Osteocyte (in vitro differentiated cells): ENCODE data around the gene AVPR2. TPM values are rescaled to one million over a fixed set of nuclear protein-coding genes. Genes with fewer than 3 reads are reported as not detected.

Source experiments
- DNase-seq: peaks from one replicate; pipeline ENCODE4 v3.0.0; 2021; ENCODE audit warnings: mixed read lengths; ENCODE audit not compliant: unreplicated experiment; ENCODE audit errors: extremely low spot score
- H3K27ac Mint-ChIP-seq: one replicate; pipeline ENCODE4 v1.8.0; 2021; ENCODE audit warnings: mild to moderate bottlenecking, mixed read lengths; ENCODE audit not compliant: unreplicated experiment
- H3K27me3 Mint-ChIP-seq: one replicate; pipeline ENCODE4 v1.8.0; 2021; ENCODE audit warnings: mixed read lengths; ENCODE audit not compliant: unreplicated experiment
- H3K36me3 Mint-ChIP-seq: one replicate; pipeline ENCODE4 v1.8.0; 2021; ENCODE audit warnings: mixed read lengths; ENCODE audit not compliant: unreplicated experiment
- H3K4me1 Mint-ChIP-seq: one replicate; pipeline ENCODE4 v1.8.0; 2021; ENCODE audit warnings: mixed read lengths; ENCODE audit not compliant: unreplicated experiment
- H3K4me3 Mint-ChIP-seq: one replicate; pipeline ENCODE4 v1.8.0; 2021; ENCODE audit warnings: mild to moderate bottlenecking, moderate library complexity, mixed read lengths; ENCODE audit not compliant: unreplicated experiment
- H3K9me3 Mint-ChIP-seq: one replicate; pipeline ENCODE4 v1.8.0; 2021; ENCODE audit warnings: mixed read lengths; ENCODE audit not compliant: unreplicated experiment
- CTCF ChIP-seq: fragments of 200-600 bp; sonication (generic); IDR thresholded peaks from 2 replicates; pipeline ENCODE4 v1.5.0; 2021; ENCODE audit warnings: antibody characterized with exemption, mild to moderate bottlenecking, moderate library complexity
- total RNA-seq: library from RNA; stranded (reverse); gene quantifications from 2 replicates; pipeline ENCODE4 v1.2.1, GENCODE V29; 2021

AVPR2 gene
- total RNA-seq, 1 donor from 2014 or later: not detected

- Mint-ChIP-seq H3K27ac (no peak overlapping the region), H3K4me1 (peaks cover 16% of the 10 kb centered on the region), H3K27me3 (no peaks in the 10 kb centered on the region), H3K36me3 (no peaks in the 10 kb centered on the region), H3K9me3 (peaks cover 1% of the 10 kb centered on the region), H3K4me3 (no peak overlapping the region)
- DNase-seq: no peak
- no peak for TF ChIP-seq CTCF
These were observed 24.6 kb upstream of the AVPR2 start for GRCh38 chrX:153879741-153880439.

- H3K27me3 Mint-ChIP-seq: no peaks in the 10 kb centered on the region
- H3K27ac Mint-ChIP-seq: no peak overlapping the region
- no peak for DNase-seq
- H3K4me1 Mint-ChIP-seq: peaks cover 18% of the 10 kb centered on the region
- no peaks in the 10 kb centered on the region for H3K9me3 Mint-ChIP-seq
- no peak for TF ChIP-seq CTCF
- H3K4me3 Mint-ChIP-seq: no peak overlapping the region
- no peaks in the 10 kb centered on the region for H3K36me3 Mint-ChIP-seq
These were observed 24.0 kb upstream of the AVPR2 start for GRCh38 chrX:153880440-153880815.

GRCh38 chrX:153881281-153881680 lies 23.2 kb upstream of the AVPR2 start:
- H3K27ac Mint-ChIP-seq: no peak overlapping the region
- H3K4me3 Mint-ChIP-seq: no peak overlapping the region
- peaks cover 18% of the 10 kb centered on the region for H3K4me1 Mint-ChIP-seq
- H3K27me3 Mint-ChIP-seq: no peaks in the 10 kb centered on the region
- no peaks in the 10 kb centered on the region for H3K36me3 Mint-ChIP-seq
- no peaks in the 10 kb centered on the region for H3K9me3 Mint-ChIP-seq
- no peak for DNase-seq
- TF ChIP-seq CTCF: no peak

GRCh38 chrX:153882086-153882498 lies 22.4 kb upstream of the AVPR2 start:
- Mint-ChIP-seq H3K27ac (no peak overlapping the region), H3K36me3 (no peaks in the 10 kb centered on the region)

GRCh38 chrX:153882557-153882956 lies 21.9 kb upstream of the AVPR2 start:
- Mint-ChIP-seq H3K4me1 (peaks cover 20% of the 10 kb centered on the region), H3K27ac (no peak overlapping the region), H3K4me3 (no peak overlapping the region), H3K27me3 (peaks cover under 1% of the 10 kb centered on the region), H3K36me3 (no peaks in the 10 kb centered on the region), H3K9me3 (no peaks in the 10 kb centered on the region)
- no peak for TF ChIP-seq CTCF
- no peak for DNase-seq

More at GRCh38 chrX:153882086-153882498, 22.4 kb upstream of the AVPR2 start:
- DNase-seq: no peak
- TF ChIP-seq CTCF: no peak
- H3K9me3 Mint-ChIP-seq: no peaks in the 10 kb centered on the region
- no peak overlapping the region for H3K4me3 Mint-ChIP-seq
- H3K4me1 Mint-ChIP-seq: peaks cover 20% of the 10 kb centered on the region
- H3K27me3 Mint-ChIP-seq: no peaks in the 10 kb centered on the region
